Gastrocnemius medialis (tissue), 4 donors: ENCODE measurements around the gene REXO1. TPM values are rescaled to one million over a fixed set of nuclear protein-coding genes. Genes with fewer than 3 reads are reported as not detected.
"Not testable (repeated sequence)": the region's sequence is repeated elsewhere in the genome, so short reads cannot be mapped to it uniquely, and the experiment has no call there.

ENCODE experiments used
- ATAC-seq, 2 donors: fragments of 150-250 bp; one replicate each; pipeline ENCODE4 v1.9.1; 2016
- DNase-seq, 2 donors: peaks; one replicate each; pipeline ENCODE4 v3.0.0-alpha.2; 2019
- H3K27ac ChIP-seq, 4 donors: fragments of 200-600 bp; sonication (generic); 1 replicate in 1 of 4; 2 replicates in 3 of 4; pipeline ENCODE4 v1.5.1; 2016 to 2018; ENCODE audit warnings: mild to moderate bottlenecking in 2 of 4, moderate library complexity in 1 of 4
- H3K27me3 ChIP-seq, 3 donors: fragments of 200-600 bp; sonication (generic) in 2 of 3; 1 replicate in 1 of 3; 2 replicates in 2 of 3; pipeline versions ENCODE4 v1.5.1 to v1.6.0; 2016 to 2019; ENCODE audit warnings: mild to moderate bottlenecking in 1 of 3, moderate library complexity in 1 of 3
- H3K36me3 ChIP-seq, 2 donors: fragments of 200-600 bp; sonication (generic) in 1 of 2; one replicate each; pipeline ENCODE4 v1.5.1; 2017 to 2018
- H3K4me1 ChIP-seq, 2 donors: fragments of 200-600 bp; sonication (generic) in 1 of 2; one replicate each; pipeline ENCODE4 v1.5.1; 2016 to 2017; ENCODE audit warnings: mild to moderate bottlenecking in 2 of 2
- H3K4me3 ChIP-seq, 4 donors: fragments of 200-600 bp; sonication (generic) in 3 of 4; 1 replicate in 1 of 4; 2 replicates in 3 of 4; pipeline ENCODE4 v1.5.1; 2016 to 2019; ENCODE audit warnings: mild to moderate bottlenecking in 2 of 4
- H3K9me3 ChIP-seq, 3 donors: fragments of 200-600 bp; sonication (generic) in 2 of 3; 1 replicate in 1 of 3; 2 replicates in 2 of 3; pipeline ENCODE4 v1.5.1; 2016 to 2019
- POLR2A ChIP-seq, 2 donors: fragments of 450-650 bp; IDR thresholded peaks; one replicate each; pipeline ENCODE4 v1.6.1; 2017; ENCODE audit warnings: antibody characterized with exemption in 2 of 2, mild to moderate bottlenecking in 2 of 2, moderate library complexity in 2 of 2
- in situ Hi-C, 4 donors: fragments of 200-750 bp; cut with MboI; loops; one replicate each; pipeline versions ENCODE4 v1.15.0 to v1.8.0; 2017; ENCODE audit warnings: low sequenced_read_pairs in 4 of 4
- intact Hi-C: fragments of 100-400 bp; cut with DNase I; formaldehyde crosslinking; loops from one replicate; pipeline ENCODE4 v1.15.1; 2023; ENCODE audit warnings: low total_unique reads
- total RNA-seq, 4 donors: library from RNA; depleted of rRNA; stranded (reverse); fragments of >200 nt; gene quantifications; one replicate each; pipeline versions ENCODE4 v1.1.0 to v1.2.3, GENCODE V29; 2016
- TF ChIP-seq, protein P1 (sequence below), 5 experiments: fragments of 450-650 bp in 3 of 5; fragments of 200-600 bp in 2 of 5; sonication (generic) in 2 of 5; IDR thresholded peaks in 4 of 5; conservative IDR thresholded peaks in 1 of 5; 1 replicate in 4 of 5; 2 replicates in 1 of 5; pipeline ENCODE4 v1.5.1; 2016 to 2019; ENCODE audit warnings: antibody characterized with exemption in 5 of 5, mild to moderate bottlenecking in 3 of 5, moderate library complexity in 3 of 5

REXO1 gene
- total RNA-seq, 4 donors from 2014 or later: 10.8 to 28.5 (median 20.5) TPM

- H3K27me3 ChIP-seq: no peaks in the 10 kb centered on the region
- TF ChIP-seq POLR2A (IDR thresholded peaks at IDR 0.05): no peak
- TF ChIP-seq, protein P1, sequence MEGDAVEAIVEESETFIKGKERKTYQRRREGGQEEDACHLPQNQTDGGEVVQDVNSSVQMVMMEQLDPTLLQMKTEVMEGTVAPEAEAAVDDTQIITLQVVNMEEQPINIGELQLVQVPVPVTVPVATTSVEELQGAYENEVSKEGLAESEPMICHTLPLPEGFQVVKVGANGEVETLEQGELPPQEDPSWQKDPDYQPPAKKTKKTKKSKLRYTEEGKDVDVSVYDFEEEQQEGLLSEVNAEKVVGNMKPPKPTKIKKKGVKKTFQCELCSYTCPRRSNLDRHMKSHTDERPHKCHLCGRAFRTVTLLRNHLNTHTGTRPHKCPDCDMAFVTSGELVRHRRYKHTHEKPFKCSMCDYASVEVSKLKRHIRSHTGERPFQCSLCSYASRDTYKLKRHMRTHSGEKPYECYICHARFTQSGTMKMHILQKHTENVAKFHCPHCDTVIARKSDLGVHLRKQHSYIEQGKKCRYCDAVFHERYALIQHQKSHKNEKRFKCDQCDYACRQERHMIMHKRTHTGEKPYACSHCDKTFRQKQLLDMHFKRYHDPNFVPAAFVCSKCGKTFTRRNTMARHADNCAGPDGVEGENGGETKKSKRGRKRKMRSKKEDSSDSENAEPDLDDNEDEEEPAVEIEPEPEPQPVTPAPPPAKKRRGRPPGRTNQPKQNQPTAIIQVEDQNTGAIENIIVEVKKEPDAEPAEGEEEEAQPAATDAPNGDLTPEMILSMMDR (IDR thresholded peaks at IDR 0.05 in 4 of 5, conservative IDR thresholded peaks at IDR 0.05 in 1 of 5): no peak
- peak overlapping the region; percentile 13 to 86 (median 84) for H3K27ac ChIP-seq
- peaks cover 29 to 37% of the 10 kb centered on the region in 2 donors for H3K4me1 ChIP-seq
- H3K4me3 ChIP-seq: peak overlapping the region; percentile 78 to 98 (median 90)
- H3K9me3 ChIP-seq: no peaks in the 10 kb centered on the region
- intact Hi-C loops: no loop called here
- in situ Hi-C loops: no loop called here
- ATAC-seq (no peak), DNase-seq (no peak)
- H3K36me3 ChIP-seq: no peaks in the 10 kb centered on the region
Observed at GRCh38 chr19:1883784-1884183, 35.5 kb upstream of the REXO1 start.

DNA sequence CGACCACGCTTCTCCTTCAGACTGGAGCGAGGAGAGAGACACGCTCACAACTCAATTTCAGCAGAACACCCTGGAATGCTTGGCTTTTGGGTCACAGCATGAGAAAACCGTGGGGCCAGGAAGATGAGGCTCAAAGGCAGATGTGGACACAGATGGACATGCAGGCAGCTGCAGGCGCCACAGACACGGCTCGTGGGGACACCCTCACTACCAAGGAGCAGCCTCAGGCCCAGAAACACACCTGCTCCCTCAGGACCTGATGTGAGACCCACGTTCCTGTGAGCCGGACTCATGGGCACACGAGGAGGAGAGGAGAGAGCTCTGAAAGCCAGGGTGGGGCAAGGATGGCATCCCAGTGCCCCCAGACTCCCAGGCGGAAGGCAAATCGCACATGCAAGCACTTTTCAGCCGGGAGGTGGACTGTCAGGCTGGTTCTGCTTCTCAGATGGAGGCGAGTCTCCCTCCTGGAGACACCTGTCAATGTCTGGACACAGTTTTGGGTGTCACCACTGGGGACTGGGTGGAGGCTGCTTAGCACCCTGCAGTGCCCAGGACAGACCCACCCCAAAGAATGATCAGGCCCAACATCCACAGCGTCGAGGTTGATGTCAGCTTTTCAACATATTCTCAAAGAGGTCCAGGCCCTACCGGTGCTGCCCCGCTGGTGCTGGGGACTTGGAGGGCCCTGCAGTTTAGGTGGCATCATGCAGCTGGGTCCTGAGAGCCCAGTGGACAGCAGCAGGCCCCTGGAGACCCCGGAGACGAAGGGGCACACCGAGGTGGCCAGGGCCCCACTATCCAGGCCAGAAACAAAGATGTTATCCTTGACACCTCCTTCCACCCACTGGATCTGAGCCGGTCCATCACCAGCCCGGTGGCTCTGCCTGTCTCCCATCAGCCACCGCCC lies 34.8 kb upstream of the REXO1 start:
- Histone ChIP-seq H3K27ac (peak overlapping the region; percentile 13 to 86 (median 84)), H3K9me3 (no peaks in the 10 kb centered on the region), H3K36me3 (no peaks in the 10 kb centered on the region), H3K4me3 (peak overlapping the region; percentile 78 to 98 (median 90)), H3K27me3 (no peaks in the 10 kb centered on the region), H3K4me1 (peaks cover 29 to 37% of the 10 kb centered on the region in 2 donors)
- intact Hi-C loops (no loop called here), in situ Hi-C loops (no loop called here)
- DNase-seq: no peak
- ATAC-seq: no peak
- TF ChIP-seq, protein P1 (IDR thresholded peaks at IDR 0.05 in 4 of 5, conservative IDR thresholded peaks at IDR 0.05 in 1 of 5): no peak
- no peak for TF ChIP-seq POLR2A (IDR thresholded peaks at IDR 0.05)

GRCh38 chr19:1882089-1882785 lies 34.0 kb upstream of the REXO1 start:
- DNase-seq (no peak), ATAC-seq (no peak)
- TF ChIP-seq, protein P1 (IDR thresholded peaks at IDR 0.05 in 4 of 5, conservative IDR thresholded peaks at IDR 0.05 in 1 of 5): no peak
- no peak for TF ChIP-seq POLR2A (IDR thresholded peaks at IDR 0.05)
- Histone ChIP-seq H3K27me3 (no peaks in the 10 kb centered on the region), H3K4me1 (peaks cover 29 to 37% of the 10 kb centered on the region in 2 donors), H3K36me3 (no peaks in the 10 kb centered on the region), H3K4me3 (peak overlapping the region; percentile 23 to 98 (median 28)), H3K9me3 (no peaks in the 10 kb centered on the region), H3K27ac (peak overlapping the region; percentile 13 to 86 (median 84))
- intact Hi-C loops: no loop called here
- in situ Hi-C loops: no loop called here

- peak overlapping the region; percentile 13 to 86 (median 84) for H3K27ac ChIP-seq
- in situ Hi-C loops, H3K27me3 ChIP-seq, intact Hi-C loops, H3K9me3 ChIP-seq, ATAC-seq, H3K36me3 ChIP-seq, DNase-seq: not testable (repeated sequence)
- H3K4me1 ChIP-seq: peaks cover 32 to 39% of the 10 kb centered on the region in 2 donors
- H3K4me3 ChIP-seq: peak overlapping the region; percentile 23 to 98 (median 28)
Observed at GRCh38 chr19:1881393-1882088, 33.3 kb upstream of the REXO1 start.
